Smooth muscle cell (in vitro differentiated cells): ENCODE results near the gene ITGB1. TPM values are rescaled to one million over a fixed set of nuclear protein-coding genes. Genes with fewer than 3 reads are reported as not detected.

Experiments
- DNase-seq: peaks from one replicate; lab custom pipeline; 2025; ENCODE audit not compliant: unreplicated experiment; lab: John Stamatoyannopoulos, UW
- H2AFZ ChIP-seq: fragments of 200-600 bp; sonication (generic); 2 replicates; pipeline ENCODE4 v1.6.0; 2016; ENCODE audit warnings: antibody characterized with exemption, low read depth, mild to moderate bottlenecking
- H3F3A ChIP-seq: fragments of 200-600 bp; sonication (generic); 2 replicates; pipeline ENCODE4 v1.6.0; 2017; ENCODE audit warnings: antibody characterized with exemption, low read depth
- H3K27ac ChIP-seq: fragments of 200-600 bp; sonication (generic); 2 replicates; pipeline ENCODE4 v1.5.1; 2016; ENCODE audit warnings: low read depth, mild to moderate bottlenecking
- H3K27me3 ChIP-seq: fragments of 200-600 bp; sonication (generic); 2 replicates; pipeline ENCODE4 v1.6.1; 2016; ENCODE audit warnings: low read depth, mild to moderate bottlenecking
- H3K36me3 ChIP-seq: fragments of 200-600 bp; sonication (generic); 2 replicates; pipeline ENCODE4 v1.5.1; 2016; ENCODE audit warnings: low read depth
- H3K4me1 ChIP-seq: fragments of 200-600 bp; sonication (generic); 2 replicates; pipeline ENCODE4 v1.5.1; 2016; ENCODE audit warnings: low read depth
- H3K4me2 ChIP-seq: fragments of 200-600 bp; sonication (generic); 2 replicates; pipeline ENCODE4 v1.6.0; 2016; ENCODE audit warnings: mild to moderate bottlenecking
- H3K4me3 ChIP-seq: fragments of 200-600 bp; sonication (generic); 2 replicates; pipeline ENCODE4 v1.5.1; 2016; ENCODE audit warnings: mild to moderate bottlenecking
- H3K79me2 ChIP-seq: fragments of 200-600 bp; sonication (generic); 2 replicates; pipeline ENCODE4 v1.6.0; 2016; ENCODE audit warnings: low read depth, mild to moderate bottlenecking
- H3K9ac ChIP-seq: fragments of 200-600 bp; sonication (generic); 2 replicates; pipeline ENCODE4 v1.6.0; 2016; ENCODE audit warnings: low read depth
- H3K9me3 ChIP-seq: fragments of 200-600 bp; sonication (generic); replicated peaks from 2 replicates; pipeline ENCODE4 v1.5.1; 2016; ENCODE audit warnings: low read depth
- H4K20me1 ChIP-seq: fragments of 200-600 bp; sonication (generic); 2 replicates; pipeline ENCODE4 v1.6.0; 2016; ENCODE audit warnings: low read depth
- CTCF ChIP-seq: fragments of 200-600 bp; sonication (generic); IDR thresholded peaks from 2 replicates; pipeline ENCODE4 v1.5.1; 2017; ENCODE audit warnings: borderline replicate concordance, mild to moderate bottlenecking, antibody characterized with exemption; ENCODE audit not compliant: insufficient read depth, poor library complexity, severe bottlenecking
- WGBS: methylation state at CpG from one replicate; pipeline ENCODE4 v1.1.7; 2016; ENCODE audit warnings: low lambda C conversion rate; 5-methylcytosine and 5-hydroxymethylcytosine counted together
- polyA plus RNA-seq: library from polyadenylated mRNA; unstranded; fragments of >200 nt; fragmentation: Nextera tagmentation; extraction: Ambion mirVana; gene quantifications from 2 replicates; pipeline ENCODE4 v1.2.1, GENCODE V29; 2016
- total RNA-seq: library from RNA; depleted of rRNA; stranded (reverse); fragments of >200 nt; gene quantifications from 2 replicates; pipeline ENCODE4 v1.2.3, GENCODE V29; 2014

ITGB1 gene
- total and polyA plus RNA-seq, 2 experiments from 2014 or later: 859 to 2,267 TPM

- Histone ChIP-seq H3K9me3 (no peaks in the 10 kb centered on the region), H3K9ac (peak overlapping the region; percentile 4), H3K27ac (peak overlapping the region; percentile 37), H3F3A (peaks cover 10% of the 10 kb centered on the region), H2AFZ (no peak overlapping the region), H3K79me2 (peaks cover 95% of the 10 kb centered on the region), H3K4me2 (peak overlapping the region; percentile 94), H3K27me3 (no peaks in the 10 kb centered on the region), H3K4me1 (peaks cover 69% of the 10 kb centered on the region), H4K20me1 (peaks cover 86% of the 10 kb centered on the region), H3K4me3 (peak overlapping the region; percentile 70), H3K36me3 (no peaks in the 10 kb centered on the region)
- no peak for TF ChIP-seq CTCF
- DNase-seq: no peak
Observed at GRCh38 chr10:32954080-32954479, 4.0 kb downstream of the ITGB1 start.

- Histone ChIP-seq H3K9me3 (no peaks in the 10 kb centered on the region), H3K4me3 (peak overlapping the region; percentile 70), H3K4me1 (peaks cover 76% of the 10 kb centered on the region), H4K20me1 (peaks cover 93% of the 10 kb centered on the region), H3K9ac (peak overlapping the region; percentile 4), H3K36me3 (no peaks in the 10 kb centered on the region), H3K27me3 (no peaks in the 10 kb centered on the region), H3K27ac (peak overlapping the region; percentile 37), H2AFZ (no peak overlapping the region), H3F3A (peaks cover 10% of the 10 kb centered on the region), H3K79me2 (peaks cover 95% of the 10 kb centered on the region), H3K4me2 (peak overlapping the region; percentile 94)
- no peak for TF ChIP-seq CTCF
- 28% methylated on average over 6 of the region's 6 CpGs for WGBS
- no peak for DNase-seq
Observed at GRCh38 chr10:32953277-32953927, 4.6 kb downstream of the ITGB1 start.

- H3K9ac ChIP-seq: no peak overlapping the region
- no peaks in the 10 kb centered on the region for H3K36me3 ChIP-seq
- H3K27me3 ChIP-seq: no peaks in the 10 kb centered on the region
- H3F3A ChIP-seq: peaks cover 10% of the 10 kb centered on the region
- peak overlapping the region; percentile 94 for H3K4me2 ChIP-seq
- 76% methylated on average over 4 of the region's 4 CpGs for WGBS
- peak overlapping the region; percentile 70 for H3K4me3 ChIP-seq
- H3K9me3 ChIP-seq: no peaks in the 10 kb centered on the region
- DNase-seq: no peak
- H2AFZ ChIP-seq: no peak overlapping the region
- H3K27ac ChIP-seq: peak overlapping the region; percentile 37
- peaks cover 100% of the 10 kb centered on the region for H3K79me2 ChIP-seq
- no peak for TF ChIP-seq CTCF
- peaks cover 80% of the 10 kb centered on the region for H3K4me1 ChIP-seq
- H4K20me1 ChIP-seq: peaks cover 100% of the 10 kb centered on the region
Observed at GRCh38 chr10:32952541-32953276, 5.3 kb downstream of the ITGB1 start.
